Stimulated activated CD8-positive, alpha-beta memory T cell treated with anti-CD3 and anti-CD28 coated beads, Interleukin-2, amount 100 ng/mL, for 48 hours (primary cell): Measurements from ENCODE around the gene DDX11.
"Not testable (repeated sequence)": the region's sequence is repeated elsewhere in the genome, so short reads cannot be mapped to it uniquely, and the experiment has no call there.

Experiments used
- DNase-seq, 2 donors: peaks; one replicate each; pipeline ENCODE4 v3.0.0-alpha.2; 2020; ENCODE audit warnings: low read depth in 2 of 2

Gene DDX11

DNA sequence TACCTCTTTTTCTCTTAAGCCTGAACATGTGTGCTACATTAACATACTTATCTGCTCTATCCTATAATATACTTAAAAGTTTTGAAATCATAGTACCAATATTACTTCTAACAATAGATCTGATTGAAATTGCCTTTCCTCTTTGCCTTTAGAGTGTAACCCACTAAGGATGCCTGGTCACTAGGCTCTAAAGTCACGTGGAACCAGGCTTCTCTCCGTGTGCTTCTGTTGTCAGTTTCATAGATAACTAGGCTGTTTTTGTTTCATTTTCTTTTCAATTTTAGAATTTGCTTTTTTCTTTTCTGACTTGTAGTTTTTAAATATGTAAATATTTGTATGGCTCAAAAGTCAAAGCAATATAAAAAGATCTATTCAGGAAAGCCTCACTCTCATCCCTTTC, 25.8 kb downstream of the DDX11 start:
- DNase-seq, result not testable (repeated sequence)

DNA sequence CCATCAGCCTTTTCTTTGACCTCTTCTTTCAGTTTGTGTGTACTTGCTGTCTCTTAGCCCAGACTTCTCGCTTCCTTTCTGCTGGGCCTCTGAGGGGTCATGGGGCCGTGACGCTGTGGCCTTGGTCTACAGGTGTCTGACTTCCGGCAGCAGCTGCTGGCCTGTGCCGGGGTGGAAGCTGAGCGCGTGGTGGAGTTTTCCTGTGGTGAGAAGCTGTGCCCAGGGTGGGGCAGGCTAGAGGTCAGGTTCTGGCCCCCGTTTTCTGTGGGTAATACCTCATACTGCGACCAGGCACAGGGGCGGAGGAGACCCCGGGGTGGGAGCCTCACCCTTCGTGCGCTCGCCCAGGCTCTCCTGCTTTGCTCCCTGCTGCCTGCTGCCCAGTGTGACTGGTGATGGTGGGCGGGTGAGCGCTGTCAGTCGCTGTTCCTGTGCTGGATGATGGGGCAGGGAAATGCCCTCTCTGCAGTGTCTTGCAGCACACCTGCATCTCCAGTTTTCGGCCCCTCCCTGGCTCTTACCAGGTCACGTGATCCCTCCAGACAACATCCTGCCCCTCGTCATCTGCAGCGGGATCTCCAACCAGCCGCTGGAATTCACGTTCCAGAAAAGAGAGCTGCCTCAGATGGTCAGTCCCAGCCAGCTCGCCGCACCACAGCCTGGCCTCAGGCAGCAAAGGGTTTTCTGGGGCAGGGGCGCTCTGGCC, 27.0 kb downstream of the DDX11 start:
- DNase-seq, result not testable (repeated sequence)

DNA sequence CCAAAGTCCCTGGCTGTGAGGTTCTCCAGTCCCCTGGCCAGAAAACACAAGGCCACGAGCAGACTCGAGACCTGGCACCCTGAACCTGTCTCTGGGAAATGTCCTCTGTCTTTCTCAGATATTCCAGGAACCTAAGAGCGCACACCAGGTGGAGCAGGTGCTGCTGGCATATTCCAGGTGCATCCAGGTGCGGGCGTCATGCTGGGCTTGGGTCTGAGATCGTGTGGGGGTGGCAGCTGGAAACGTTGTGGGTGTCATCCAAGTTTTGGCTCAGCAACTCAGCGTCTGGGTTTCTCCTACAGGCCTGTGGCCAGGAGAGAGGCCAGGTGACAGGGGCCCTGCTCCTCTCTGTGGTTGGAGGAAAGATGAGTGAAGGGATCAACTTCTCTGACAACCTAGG, 28.5 kb downstream of the DDX11 start:
- DNase-seq, result not testable (repeated sequence)

DNA sequence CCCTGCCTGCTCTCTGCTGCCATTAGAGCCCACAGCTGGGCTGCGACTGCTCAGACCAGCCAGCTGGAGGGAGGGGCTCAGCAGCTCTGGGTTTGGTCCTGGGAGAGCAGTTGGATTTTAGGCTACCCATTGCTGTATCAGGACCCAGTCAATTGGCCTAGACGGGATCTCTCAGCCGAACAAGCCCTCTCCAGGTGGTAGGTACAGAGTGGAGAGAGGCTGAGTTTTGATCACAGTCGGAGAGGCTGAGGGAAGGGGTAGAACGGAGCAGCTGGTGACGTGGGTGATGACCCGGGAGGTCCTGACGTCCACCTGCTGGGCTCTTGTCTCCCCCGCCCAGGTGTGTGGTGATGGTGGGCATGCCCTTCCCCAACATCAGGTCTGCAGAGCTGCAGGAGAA, 28.9 kb downstream of the DDX11 start:
- DNase-seq, result not testable (repeated sequence)

DNA sequence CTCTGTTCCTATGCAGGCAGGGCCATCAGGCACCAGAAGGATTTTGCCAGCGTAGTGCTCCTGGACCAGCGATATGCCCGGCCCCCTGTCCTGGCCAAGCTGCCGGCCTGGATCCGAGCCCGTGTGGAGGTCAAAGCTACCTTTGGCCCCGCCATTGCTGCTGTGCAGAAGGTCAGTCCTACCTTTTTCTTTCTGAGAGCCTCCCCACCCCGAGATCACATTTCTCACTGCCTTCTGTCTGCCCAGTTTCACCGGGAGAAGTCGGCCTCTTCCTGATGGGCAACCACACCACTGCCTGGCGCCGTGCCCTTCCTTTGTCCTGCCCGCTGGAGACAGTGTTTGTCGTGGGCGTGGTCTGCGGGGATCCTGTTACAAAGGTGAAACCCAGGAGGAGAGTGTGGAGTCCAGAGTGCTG, 29.9 kb downstream of the DDX11 start:
- not testable (repeated sequence) for DNase-seq

DNA sequence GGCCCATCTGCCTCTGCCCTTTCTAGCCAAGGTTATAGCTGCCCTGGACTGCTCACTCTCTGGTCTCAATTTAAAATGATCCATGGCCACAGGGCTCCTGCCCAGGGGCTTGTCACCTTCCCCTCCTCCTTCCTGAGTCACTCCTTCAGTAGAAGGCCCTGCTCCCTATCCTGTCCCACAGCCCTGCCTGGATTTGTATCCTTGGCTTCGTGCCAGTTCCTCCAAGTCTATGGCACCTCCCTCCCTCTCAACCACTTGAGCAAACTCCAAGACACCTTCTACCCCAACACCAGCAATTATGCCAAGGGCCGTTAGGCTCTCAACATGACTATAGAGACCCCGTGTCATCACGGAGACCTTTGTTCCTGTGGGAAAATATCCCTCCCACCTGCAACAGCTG, 30.6 kb downstream of the DDX11 start:
- not testable (repeated sequence) for DNase-seq

DNA sequence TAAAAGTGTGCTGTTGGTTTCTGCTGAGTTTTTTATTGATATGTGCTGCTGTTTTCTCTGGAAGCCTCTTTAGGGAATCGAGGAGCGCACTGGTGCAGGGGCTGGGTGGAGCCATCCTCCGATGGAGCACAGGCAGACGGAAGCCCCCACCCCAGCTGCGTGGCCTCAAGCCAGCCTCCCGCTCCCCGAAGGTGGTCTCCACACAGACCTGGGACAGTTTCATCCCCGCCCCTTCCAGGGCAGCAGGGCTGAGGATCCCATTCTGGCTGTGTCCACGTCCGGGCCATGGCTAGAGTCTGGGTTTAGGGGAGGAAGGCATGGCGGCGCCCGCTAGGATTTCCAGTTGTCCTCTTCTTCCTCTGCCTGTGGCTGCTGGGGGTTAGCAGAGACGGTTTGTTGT, 31.1 kb downstream of the DDX11 start:
- DNase-seq, result not testable (repeated sequence)

DNA sequence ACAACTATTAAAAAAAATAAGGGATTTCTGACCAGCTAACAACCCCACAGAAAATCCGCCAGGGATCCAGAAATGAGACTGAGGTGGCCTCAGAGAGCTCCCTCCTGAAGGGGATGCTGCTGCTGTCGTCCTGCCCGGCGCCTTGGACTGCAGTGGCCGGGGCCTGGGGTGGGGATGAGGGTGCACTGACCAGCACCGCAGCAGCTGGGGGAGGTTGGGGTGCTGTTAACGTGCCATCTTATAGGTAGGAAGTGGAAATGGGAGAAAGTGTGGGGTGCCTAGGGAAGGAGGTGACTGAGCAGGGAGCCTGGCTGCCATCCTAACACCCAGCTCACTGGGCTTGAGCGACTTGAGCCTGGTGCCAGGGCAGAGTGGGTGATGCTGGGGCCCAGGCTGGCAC, 32.0 kb downstream of the DDX11 start:
- DNase-seq, result no peak

DNA sequence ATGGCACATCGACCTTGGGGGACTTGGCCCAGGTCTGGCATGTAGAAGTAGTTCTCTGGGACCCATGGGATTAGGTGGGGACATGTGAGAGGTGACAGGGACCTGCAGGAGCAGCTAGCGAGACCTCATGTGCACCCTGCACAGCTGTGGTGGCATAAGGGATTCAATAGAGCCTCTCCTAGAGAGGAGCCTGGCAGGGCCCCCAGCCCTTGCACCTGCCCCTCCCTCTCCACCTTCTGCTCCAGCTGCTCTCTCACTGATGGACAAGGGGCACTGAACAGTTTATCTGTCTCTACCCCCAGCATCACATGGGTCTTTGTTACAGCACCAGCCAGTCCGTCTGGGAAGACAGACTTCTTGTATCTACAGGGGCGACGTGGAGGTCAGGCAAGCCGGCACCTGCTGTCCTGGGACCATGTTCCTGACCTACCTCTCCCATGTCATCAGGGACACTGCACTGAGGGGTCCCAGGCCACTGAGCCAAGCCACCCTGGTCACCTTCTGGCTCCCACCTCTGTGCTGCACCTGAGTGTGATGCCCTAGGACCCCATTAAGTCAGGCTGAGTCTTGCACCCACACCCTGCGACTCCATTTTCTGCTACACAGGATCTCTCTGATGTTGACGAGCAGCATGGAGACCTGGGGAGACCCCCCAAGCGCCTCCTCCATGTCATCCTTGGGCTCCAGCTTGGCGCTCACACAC, 32.6 kb downstream of the DDX11 start:
- no peak for DNase-seq

DNA sequence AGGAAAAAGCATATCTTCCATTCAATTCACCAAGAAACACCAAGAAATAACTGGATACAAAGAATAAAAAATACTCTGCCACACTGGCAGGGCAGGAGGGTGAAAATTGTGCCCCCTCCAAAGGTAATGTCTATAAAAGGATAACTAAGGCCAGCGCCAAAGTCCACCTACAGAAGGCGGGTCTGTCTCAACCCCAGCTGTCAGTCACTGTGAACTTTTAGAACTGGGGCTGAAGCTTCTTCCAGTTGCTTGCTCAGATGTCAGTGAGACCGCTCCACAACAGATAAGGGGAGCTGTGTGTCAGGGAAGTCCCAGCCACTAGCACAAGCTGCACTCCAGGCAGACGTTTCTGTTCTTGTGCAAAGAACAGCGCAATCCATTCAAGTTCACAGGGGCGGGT, 36.1 kb downstream of the DDX11 start:
- DNase-seq, result not testable (repeated sequence)

DNA sequence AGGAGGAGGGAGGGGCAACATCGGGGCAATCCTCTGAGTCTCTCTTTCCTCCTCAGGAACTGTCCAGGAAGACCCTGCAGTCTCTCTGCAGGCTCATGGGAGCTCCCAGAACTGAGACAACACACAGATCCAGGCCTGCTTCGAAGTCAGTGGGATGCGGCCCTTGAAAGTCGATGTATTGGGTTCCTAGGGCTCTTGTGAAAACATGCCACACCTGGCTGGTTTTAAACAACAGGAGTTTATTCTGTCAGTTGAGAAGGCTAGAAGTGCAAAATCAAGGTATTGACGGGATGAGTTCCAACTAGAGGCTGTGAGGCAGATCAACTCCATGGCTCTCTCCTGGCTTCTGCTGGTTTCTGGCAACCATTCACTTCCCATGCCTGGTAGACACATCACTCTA, 36.6 kb downstream of the DDX11 start:
- DNase-seq, result not testable (repeated sequence)

DNA sequence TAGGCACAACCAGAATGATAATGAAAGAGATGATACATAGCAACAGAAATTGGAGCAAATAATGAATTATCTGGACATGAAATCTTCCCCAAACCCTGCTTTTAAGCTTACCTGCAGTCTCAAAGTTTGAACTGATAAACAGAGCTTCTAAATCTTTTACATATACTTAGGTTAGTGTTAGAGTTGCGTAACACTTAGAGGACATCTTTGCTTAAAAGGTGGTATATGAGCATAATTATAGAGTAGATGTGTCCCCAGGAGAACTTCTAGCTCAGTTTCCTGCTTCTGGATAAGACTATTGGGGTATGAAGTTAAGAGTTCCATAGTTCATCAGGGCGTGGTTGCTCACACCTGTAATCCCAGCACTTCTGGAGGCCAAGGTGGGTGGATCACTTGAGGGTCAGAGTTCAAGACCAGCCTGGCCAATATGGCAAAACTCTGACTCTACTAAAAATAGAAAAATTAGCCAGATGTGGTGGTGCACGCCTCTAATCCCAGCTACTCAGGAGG, 41.5 kb downstream of the DDX11 start:
- not testable (repeated sequence) for DNase-seq

DNA sequence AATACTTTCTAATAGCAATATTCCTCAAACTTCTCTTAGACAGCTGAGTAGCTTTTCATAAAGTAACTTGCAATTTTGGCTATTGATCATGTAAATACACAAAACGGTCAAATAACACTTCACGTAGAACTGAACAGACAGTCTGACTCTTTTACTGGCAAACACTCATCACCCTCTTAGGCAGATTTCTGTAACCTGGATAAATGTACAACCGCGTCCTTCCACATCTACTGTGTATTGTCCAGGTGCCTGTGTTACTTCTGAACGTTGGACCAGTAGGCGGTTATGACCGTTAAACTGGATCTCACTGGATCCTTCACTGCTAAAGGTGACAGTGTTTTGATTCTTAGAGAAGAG, 43.2 kb downstream of the DDX11 start:
- not testable (repeated sequence) for DNase-seq

DNA sequence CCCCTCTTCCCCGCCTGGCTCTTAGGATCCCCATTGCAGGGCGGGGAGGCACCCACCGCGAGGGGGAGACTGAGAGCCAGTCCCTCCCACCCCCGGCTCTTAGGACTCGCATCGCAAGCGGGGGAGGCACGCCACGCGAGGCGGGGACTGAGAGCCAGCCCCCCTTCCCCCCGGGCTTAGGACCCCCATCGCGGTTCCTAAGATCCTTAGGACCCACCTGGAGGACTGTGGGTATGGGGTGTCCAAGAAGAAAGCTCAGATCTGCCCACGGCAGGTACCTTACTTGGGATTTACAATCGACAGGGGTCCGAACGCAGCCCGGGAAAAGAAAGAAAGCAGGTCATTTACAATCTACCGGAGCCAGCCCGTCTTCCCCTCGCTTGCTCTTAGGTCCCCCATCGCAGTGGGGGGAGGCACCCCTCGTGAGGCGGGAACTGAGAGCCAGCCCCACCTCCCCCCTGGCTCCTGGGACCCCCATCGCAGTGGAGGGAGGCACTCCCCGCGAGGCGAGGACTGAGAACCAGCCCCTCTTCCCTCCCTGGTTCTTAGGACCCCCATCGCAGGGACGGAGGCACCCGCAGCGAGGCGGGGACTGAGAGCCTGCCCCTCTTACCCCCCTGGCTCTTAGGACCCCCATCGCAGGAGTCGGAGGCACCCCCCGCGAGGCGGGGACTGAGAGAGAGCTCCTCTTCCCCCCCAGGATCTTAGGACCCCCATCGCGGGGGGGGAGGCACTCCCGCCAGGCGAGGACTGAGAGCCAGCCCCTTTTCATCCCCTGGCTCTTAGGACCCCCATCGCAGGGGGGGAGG, 43.7 kb downstream of the DDX11 start:
- DNase-seq, result peak; percentile 43 to 50

DNA sequence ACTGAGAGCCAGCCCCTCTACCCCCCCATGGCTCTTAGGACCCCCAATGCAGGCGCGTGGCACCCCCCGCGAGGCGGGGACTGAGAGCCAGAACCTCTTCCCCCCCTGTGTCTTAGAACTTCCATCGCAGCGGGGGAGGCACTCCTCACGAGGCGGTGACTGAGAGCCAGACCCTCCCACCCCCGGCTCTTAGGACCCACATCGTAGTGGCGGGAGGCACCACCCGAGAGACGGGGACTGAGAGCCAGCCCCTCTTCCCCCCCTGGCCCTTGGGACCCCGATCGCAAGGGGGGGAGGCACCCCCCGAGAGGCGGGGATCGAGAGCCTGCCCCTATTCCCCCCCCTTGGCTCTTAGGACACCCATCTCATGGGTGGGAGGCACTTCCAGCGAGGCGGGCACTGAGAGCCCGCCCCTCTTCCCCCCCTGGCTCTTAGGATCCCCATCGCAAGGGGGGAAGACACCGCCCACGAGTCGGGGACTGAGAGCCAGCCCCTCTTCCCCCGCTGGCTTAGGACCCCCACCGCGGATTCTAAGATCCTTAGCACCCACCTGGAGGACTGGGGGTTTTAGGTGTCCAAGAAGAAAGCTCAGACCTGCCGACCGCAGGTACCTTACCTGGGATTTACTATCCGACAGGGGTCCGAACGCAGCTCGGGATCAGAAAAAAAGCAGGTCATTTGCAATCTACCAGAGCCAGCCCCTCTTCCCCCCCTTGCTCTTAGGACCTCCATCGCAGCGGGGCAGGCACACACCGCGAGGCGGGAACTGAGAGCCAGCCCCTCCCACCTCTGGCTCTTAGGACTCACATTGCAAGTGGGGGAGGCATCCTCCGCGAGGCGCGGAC, 44.9 kb downstream of the DDX11 start:
- peak; percentile 5 to 21 for DNase-seq

DNA sequence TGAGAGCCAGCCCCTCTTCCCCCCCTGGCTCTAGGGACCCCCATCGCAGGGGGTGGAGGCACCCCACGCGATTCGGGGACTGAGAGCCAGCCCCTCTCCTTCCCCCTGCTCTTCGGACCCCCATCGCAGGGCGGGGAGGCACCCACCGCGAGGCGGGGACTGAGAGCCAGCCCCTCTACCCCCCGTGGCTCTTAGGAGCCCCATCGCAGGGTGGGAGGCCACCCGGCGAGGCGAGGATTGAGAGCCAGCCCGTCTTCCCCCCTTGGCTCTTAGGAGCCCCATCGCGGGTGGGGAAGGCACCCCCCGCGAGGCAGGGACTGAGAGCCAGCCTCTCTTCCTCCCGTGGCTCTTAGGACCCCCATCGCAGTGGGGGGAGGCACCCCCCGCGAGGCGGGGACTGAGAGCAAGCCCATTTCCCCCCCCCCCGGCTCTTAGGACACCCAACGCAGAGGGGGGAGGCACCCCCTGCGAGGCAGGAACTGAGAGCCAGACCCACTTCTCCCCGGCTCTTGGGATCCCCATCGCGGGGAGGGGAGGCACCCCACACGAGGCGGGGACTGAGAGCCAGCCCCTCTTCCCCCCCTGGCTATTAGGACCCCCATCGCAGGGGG, 45.6 kb downstream of the DDX11 start:
- no peak for DNase-seq

DNA sequence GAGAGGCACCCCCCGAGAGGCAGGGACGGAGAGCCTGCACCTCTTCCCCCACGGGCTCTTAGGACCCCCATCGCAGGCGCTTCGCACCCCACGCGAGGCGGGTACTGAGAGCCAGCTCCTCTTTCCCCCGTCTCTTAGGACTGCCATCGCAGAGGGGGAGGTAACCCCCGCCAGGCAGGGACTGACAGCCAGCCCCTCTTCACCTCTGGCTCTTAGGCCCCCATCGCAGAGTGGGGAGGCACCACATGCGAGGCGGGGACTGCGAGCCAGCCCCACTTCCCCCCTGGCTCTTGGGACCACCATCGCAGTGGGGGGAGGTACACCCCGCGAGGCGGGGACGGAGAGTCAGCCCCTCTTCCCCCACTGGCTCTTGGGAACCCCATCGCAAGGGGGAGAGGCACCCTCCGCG, 46.1 kb downstream of the DDX11 start:
- DNase-seq, result no peak

DNA sequence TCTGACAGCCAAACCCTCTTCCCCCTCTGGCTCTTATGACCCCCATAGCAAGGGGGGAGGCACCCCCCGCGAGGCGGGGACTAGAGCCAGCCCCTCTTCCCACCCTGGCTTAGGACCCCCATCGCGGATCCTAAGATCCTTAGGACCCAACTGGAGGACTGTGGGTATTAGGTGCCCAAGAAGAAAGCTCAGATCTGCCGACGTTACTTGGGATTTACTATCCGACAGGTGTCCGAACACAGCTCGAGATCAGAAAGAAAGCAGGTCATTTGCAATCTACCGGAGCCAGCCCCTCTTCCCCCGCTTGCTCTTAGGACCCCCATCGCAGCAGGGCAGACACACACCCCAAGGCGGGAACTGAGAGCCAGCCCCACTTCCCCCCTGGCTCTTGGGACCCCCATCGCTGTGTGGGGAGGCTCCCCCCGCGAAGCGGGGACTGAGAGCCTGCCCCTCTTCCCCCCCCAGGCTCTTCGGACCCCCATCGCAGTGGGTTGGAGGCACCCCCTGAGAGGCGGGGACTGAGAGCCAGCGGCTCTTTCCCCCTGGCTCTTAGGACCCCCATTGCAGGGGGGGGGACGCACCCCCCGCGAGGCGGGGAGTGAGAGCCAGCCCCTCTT, 46.8 kb downstream of the DDX11 start:
- no peak for DNase-seq

DNA sequence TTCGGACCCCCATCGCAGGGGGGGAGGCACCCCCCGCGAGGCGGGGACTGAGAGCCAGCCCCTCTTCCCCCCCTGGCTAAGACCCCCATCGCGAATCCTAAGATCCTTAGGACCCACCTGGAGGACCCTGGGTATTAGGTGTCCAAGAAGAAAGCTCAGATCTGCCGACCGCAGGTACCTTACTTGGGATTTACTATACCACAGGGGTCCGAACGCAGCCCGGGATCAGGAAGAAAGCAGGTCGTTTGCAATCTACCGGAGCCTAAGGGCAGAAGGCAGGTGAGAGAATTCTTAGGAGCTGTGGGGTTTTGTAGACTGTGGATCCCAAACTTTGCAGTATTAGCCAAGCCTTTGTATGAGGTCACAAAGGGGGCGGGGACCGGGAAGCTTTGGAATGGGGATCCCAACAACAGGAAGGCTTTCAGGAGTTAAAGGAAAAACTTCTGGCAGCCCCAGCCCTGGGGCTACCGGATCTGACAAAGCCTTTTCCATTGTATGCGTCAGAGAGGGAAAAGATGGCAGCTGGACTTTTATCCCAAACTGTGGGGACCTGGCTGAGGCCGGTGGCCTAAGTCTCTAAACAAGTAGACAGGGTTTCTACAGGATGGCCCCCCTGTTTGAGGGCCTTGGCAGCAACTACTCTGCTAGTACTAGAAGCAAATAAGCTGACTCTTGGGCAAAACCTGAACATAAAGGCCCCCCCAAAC, 47.5 kb downstream of the DDX11 start:
- not testable (repeated sequence) for DNase-seq

DNA sequence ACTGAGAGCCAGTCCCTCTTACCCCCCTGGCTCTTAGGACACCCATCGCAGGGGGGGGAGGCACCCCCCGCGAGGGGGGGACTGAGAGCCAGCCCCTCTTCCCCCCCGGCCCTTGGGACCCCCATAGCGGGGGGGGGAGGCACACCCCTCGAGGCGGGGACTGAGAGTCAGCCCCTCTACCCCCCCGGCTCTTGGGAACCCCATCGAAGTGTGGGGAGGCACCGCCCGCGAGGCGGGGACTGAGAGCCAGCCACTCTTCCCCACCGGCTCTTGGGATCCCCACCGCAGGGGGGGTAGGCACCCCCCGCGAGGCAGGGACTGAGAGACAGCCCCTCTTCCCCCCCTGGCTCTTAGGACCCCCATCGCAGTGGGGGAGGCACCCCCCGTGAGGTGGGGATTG, 48.8 kb downstream of the DDX11 start:
- no peak for DNase-seq
